Lower leg skin (tissue), 3 donors: ENCODE results near the gene XRCC2.

Experiments used
- CTCF ChIP-seq, 3 donors: fragments of 450-650 bp; IDR thresholded peaks; one replicate each; pipeline ENCODE4 v1.5.1; 2016; ENCODE audit warnings: antibody characterized with exemption in 3 of 3, mild to moderate bottlenecking in 3 of 3, moderate library complexity in 2 of 3
- POLR2A ChIP-seq, 2 donors: fragments of 450-650 bp; IDR thresholded peaks; one replicate each; pipeline ENCODE4 v1.6.1; 2016 to 2017; ENCODE audit warnings: antibody characterized with exemption in 2 of 2, mild to moderate bottlenecking in 1 of 2, moderate library complexity in 1 of 2

- TF ChIP-seq CTCF (IDR thresholded peaks at IDR 0.05) = no peak
- TF ChIP-seq POLR2A (IDR thresholded peaks at IDR 0.05) = no peak
These were observed 7.0 kb downstream of the XRCC2 start for GRCh38 chr7:152668975-152669374.
